GM12801 (cell line): ENCODE results near the gene LRRC71.

ENCODE experiments used
- TF ChIP-seq, protein P1 (sequence below): IDR thresholded peaks from one replicate; pipeline ENCODE4 v1.5.1; 2011; ENCODE audit warnings: control low read depth; ENCODE audit not compliant: insufficient read length; ENCODE audit errors: extremely low read depth

The LRRC71 gene

DNA sequence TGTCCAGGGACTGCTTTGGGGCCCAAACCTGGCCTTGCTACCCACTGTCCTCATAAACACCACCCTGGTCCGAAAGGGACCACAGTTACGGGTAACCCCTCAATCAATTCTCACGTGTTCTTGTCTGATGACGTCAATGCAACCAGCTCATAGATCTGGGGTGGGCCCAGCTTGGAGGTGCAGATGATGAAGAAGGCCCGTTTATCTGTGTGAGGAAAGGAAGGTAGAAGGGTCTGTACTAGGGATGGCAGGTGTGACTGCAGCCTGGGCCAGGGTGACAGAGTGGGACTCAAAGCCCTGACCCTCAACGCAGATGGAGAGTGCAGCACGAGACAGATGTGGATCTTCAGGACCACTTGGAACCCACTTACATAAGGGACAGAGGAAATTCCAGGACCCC is 22.1 kb downstream of the LRRC71 start:
- TF ChIP-seq, protein P1, sequence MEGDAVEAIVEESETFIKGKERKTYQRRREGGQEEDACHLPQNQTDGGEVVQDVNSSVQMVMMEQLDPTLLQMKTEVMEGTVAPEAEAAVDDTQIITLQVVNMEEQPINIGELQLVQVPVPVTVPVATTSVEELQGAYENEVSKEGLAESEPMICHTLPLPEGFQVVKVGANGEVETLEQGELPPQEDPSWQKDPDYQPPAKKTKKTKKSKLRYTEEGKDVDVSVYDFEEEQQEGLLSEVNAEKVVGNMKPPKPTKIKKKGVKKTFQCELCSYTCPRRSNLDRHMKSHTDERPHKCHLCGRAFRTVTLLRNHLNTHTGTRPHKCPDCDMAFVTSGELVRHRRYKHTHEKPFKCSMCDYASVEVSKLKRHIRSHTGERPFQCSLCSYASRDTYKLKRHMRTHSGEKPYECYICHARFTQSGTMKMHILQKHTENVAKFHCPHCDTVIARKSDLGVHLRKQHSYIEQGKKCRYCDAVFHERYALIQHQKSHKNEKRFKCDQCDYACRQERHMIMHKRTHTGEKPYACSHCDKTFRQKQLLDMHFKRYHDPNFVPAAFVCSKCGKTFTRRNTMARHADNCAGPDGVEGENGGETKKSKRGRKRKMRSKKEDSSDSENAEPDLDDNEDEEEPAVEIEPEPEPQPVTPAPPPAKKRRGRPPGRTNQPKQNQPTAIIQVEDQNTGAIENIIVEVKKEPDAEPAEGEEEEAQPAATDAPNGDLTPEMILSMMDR = no peak

DNA sequence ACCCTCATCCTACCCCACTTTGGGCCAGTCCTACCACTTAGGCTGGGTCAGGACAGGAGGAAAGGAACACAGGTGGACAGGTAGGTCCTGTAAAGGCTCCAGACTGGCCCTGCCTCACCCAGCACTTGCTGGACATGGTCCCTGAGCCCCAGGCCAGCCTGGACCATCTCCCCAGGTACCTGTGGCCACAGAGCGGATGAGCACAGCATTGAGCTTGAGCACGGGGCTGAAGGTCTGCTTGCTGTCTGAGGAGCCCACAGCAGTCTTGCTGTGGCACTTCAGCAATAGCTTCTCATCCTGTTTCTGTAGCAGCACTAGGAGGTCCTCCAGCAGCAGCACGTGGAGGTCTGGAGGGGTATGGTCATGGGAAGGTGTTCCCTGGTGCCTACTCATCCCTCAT is 23.3 kb downstream of the LRRC71 start:
- TF ChIP-seq, protein P1 = no peak

DNA sequence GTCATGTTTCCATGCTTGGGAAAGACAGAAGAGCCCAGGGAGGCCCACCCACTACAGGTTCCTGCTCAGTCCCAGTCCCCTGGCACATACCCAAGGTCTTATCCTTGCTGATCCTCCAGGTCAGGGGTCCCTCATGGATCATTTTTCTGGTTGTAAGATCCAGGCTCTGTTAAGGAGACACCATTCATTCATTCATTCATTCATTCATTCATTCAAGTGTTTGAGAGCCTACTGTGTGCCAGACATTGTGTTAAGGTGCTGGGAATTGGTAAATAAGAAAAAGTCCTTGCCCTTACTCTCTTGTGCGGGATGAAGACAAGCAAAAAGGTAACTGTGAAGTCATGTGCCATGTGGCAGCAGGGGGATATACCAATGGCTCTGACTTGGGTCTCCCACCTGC is 23.8 kb downstream of the LRRC71 start:
- TF ChIP-seq, protein P1 = no peak

- TF ChIP-seq, protein P1 = no peak
Observed at GRCh38 chr1:156944848-156945247, 24.4 kb downstream of the LRRC71 start.

DNA sequence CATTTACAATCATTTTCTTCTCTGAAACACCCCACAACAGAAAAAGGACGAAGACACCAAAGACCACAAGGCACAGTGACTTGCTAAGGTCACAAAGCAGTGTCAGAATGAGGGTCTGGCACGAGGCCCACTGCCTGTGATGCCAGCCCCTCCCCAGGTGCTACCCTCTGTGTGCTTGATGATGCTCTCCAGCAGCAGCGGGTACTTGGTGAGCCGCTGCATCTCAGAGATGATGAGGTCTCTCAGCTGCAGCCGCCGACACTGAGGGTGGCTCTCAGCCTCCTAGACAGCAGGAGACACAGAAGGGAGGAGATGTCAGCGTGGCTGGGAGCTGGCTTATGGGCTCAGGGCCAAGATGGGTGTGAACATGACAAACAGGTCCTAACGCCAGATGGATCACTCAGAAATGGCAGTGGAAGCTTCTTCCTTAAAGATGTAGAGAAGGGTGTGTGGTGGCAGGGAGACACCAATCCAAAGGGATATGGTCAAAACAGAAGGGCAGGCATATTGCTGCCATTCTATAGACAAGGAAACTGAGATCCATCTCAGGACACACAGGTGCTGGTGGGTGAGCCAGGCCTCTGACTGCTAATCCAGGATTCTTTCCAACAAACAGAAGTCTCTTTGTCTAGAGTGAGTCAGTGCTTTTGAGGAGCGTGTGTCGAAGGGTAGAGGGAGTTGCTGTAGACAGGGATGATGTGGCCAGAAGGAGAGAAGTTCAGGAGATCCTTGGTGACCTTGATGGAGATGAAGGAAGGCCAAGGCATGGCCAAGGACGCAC is 25.6 kb downstream of the LRRC71 start:
- TF ChIP-seq, protein P1 = no peak

GRCh38 chr1:156947127-156947526 is 26.7 kb downstream of the LRRC71 start:
- TF ChIP-seq, protein P1 = no peak

GRCh38 chr1:156947818-156948525 is 27.5 kb downstream of the LRRC71 start:
- TF ChIP-seq, protein P1 = no peak
